ENCODE measurements around the gene VAMP3.

VAMP3 gene

DNA sequence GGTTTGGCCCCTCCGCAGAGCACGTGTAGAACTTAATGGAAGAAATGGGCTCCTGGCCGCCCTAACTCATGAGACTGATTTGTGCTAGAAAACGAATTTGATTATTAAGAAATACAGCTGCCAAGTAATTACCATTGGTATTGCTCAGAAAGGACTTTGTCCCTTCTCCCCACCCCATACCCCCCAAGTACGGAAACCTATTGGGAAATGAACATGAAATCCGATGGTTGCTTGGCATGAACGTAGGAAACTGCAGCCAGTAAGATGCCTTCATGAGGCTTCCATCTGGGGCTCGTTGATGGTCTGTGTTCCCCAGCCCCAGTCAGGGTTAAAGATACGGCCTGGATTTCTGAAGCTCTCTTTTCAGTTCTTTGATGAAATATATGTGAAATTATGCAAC is 34.4 kb downstream of the VAMP3 start:
- no peak for DNase-seq
- Histone ChIP-seq H3K27ac (no peak overlapping the region), H3K36me3 (replicated peaks) (no peaks in the 10 kb centered on the region), H3K27me3 (replicated peaks) (no peaks in the 10 kb centered on the region), H3K4me3 (ENCODE audit: low read depth, low read length) (no peak overlapping the region)
- TF ChIP-seq, protein P1, sequence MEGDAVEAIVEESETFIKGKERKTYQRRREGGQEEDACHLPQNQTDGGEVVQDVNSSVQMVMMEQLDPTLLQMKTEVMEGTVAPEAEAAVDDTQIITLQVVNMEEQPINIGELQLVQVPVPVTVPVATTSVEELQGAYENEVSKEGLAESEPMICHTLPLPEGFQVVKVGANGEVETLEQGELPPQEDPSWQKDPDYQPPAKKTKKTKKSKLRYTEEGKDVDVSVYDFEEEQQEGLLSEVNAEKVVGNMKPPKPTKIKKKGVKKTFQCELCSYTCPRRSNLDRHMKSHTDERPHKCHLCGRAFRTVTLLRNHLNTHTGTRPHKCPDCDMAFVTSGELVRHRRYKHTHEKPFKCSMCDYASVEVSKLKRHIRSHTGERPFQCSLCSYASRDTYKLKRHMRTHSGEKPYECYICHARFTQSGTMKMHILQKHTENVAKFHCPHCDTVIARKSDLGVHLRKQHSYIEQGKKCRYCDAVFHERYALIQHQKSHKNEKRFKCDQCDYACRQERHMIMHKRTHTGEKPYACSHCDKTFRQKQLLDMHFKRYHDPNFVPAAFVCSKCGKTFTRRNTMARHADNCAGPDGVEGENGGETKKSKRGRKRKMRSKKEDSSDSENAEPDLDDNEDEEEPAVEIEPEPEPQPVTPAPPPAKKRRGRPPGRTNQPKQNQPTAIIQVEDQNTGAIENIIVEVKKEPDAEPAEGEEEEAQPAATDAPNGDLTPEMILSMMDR (IDR thresholded peaks at IDR 0.05; ENCODE audit: low read depth, low read length, missing control alignments): no peak
- in situ Hi-C loops (cut with HindIII; ENCODE audit: low pct_ligation_motif_present, low sequenced_read_pairs): no loop called here

DNA sequence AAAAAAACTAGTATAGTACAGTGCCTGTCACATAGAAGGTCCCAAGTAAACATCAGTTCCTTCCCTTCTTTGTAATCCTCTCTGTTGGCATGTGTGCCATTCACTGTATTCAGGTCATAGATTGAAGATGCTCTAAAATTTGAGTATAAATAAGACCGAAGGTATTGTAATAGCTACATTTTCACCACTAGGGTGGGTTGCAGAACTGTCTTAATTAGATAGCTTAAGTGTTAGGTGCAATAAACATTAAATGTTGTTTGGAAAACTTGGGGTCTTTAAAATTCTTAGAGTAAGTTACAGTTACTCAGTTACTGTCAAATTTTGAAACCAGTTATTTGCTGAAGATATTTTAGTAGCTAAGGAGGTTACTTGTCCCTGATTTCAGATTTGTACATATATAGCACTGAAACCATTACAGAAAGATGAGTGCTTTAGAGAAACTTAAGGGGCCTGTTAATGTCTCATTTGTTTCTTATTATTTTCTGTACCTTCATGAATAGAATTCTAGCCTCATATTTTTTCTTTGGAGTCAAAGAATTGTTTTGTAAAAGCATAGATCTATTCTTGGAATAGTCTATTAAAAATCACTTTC is 37.3 kb downstream of the VAMP3 start:
- no peak for DNase-seq
- no peak overlapping the region for H3K4me3 ChIP-seq (ENCODE audit: low read depth, low read length)
- in situ Hi-C loops (cut with HindIII; ENCODE audit: low pct_ligation_motif_present, low sequenced_read_pairs): no loop called here
- H3K27ac ChIP-seq: no peak overlapping the region
- H3K27me3 ChIP-seq (replicated peaks): no peaks in the 10 kb centered on the region
- TF ChIP-seq, protein P1 (IDR thresholded peaks at IDR 0.05; ENCODE audit: low read depth, low read length, missing control alignments): peak; percentile 33
- H3K36me3 ChIP-seq (replicated peaks): no peaks in the 10 kb centered on the region

DNA sequence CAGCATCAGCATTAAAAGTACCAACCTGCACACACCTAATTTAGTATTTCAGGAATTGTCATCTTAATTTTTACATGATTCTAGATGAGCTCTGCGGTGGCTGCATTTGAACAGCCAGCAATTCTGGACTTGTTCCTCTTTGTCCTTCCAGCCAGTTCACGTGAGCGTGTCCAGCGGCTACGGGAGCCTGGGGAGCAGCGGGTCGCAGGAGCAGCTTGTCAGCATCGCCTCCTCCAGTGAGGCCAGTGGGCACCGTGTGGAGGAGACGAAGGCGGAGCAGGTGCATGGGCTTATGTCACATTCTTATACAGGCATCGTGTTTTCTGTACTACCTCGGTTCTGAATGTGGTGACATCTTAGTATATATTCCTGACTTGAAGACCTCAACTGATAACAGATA is 38.6 kb downstream of the VAMP3 start:
- in situ Hi-C loops (cut with HindIII; ENCODE audit: low pct_ligation_motif_present, low sequenced_read_pairs): no loop called here
- Histone ChIP-seq H3K27ac (no peak overlapping the region), H3K4me3 (ENCODE audit: low read depth, low read length) (no peak overlapping the region), H3K27me3 (replicated peaks) (no peaks in the 10 kb centered on the region), H3K36me3 (replicated peaks) (no peaks in the 10 kb centered on the region)
- TF ChIP-seq, protein P1 (IDR thresholded peaks at IDR 0.05; ENCODE audit: low read depth, low read length, missing control alignments): no peak
- DNase-seq: no peak

DNA sequence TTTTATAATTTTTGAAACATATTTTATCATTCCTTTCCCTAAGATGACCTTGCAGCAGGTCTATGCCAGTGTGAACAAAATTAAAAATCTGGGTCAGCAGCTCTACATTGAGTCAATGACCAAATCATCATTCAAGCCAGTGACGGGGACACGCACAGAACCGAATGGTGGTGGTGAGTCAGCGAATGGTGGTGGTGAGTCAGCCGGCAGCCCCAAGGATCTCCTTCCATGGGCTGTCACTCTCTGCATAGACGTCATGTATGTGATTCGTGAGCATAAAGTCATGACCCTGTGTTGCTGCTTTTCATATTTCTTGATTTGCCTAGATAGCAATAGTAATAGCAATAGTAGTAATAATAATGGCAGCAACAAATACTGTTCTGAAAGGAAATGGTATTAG is 39.3 kb downstream of the VAMP3 start:
- Histone ChIP-seq H3K27me3 (replicated peaks) (no peaks in the 10 kb centered on the region), H3K27ac (peak overlapping the region; percentile 9), H3K36me3 (replicated peaks) (no peaks in the 10 kb centered on the region), H3K4me3 (ENCODE audit: low read depth, low read length) (no peak overlapping the region)
- peak; percentile 99 for DNase-seq
- in situ Hi-C loops (cut with HindIII; ENCODE audit: low pct_ligation_motif_present, low sequenced_read_pairs): no loop called here
- TF ChIP-seq, protein P1 (IDR thresholded peaks at IDR 0.05; ENCODE audit: low read depth, low read length, missing control alignments): no peak

DNA sequence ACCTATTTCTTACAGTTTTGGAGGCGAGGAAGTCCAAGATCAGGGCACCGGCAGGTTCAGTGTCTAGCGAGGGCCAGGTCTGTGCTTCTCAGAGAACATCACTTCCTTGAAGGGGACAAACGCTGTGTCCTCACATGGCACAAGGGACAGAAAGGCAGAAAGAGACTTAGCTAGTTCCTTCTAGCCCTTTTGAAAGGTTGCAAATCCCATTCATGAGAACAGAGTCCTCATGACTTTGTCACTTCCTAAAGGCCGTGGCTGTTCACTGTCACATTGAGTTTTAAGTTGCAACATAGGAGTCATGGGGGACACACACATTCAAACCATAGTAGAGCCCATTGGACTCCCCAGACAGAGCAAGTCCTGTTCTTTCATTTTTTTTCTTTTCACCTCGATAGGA is 40.4 kb downstream of the VAMP3 start:
- Histone ChIP-seq H3K27me3 (replicated peaks) (no peaks in the 10 kb centered on the region), H3K27ac (no peak overlapping the region), H3K36me3 (replicated peaks) (no peaks in the 10 kb centered on the region), H3K4me3 (ENCODE audit: low read depth, low read length) (no peak overlapping the region)
- in situ Hi-C loops (cut with HindIII; ENCODE audit: low pct_ligation_motif_present, low sequenced_read_pairs): no loop called here
- TF ChIP-seq, protein P1 (IDR thresholded peaks at IDR 0.05; ENCODE audit: low read depth, low read length, missing control alignments): no peak
- no peak for DNase-seq
